Measurements from ENCODE around the gene CRAT.

CRAT gene

DNA sequence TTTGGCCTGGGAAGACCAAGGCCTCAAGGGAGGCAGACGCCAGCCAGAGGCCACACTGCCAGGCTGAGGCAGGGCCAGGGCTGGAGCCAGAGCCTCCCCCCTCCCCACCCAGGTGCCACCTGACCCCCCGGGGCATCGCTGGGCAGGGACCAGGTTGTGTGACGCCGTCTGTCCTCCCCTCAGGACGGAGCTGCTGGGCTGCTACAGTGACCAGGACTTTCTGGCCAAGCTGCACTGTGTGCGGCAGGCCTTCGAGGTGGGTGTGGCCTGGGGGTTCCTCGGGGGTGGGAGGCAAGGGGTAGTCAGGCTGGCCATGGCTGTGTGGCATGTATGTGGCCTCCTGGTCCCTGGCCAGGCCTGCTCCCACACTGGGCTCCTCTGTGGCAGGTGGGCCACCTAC lies 47.5 kb downstream of the CRAT start:
- TF ChIP-seq EGR1 (IDR thresholded peaks at IDR 0.05) = no peak
- TF ChIP-seq YY1 (IDR thresholded peaks at IDR 0.05; ENCODE audit: low read depth) = no peak
- no peak for TF ChIP-seq ZBTB7A (IDR thresholded peaks at IDR 0.05; ENCODE audit: low read depth)
- TF ChIP-seq, protein P1, sequence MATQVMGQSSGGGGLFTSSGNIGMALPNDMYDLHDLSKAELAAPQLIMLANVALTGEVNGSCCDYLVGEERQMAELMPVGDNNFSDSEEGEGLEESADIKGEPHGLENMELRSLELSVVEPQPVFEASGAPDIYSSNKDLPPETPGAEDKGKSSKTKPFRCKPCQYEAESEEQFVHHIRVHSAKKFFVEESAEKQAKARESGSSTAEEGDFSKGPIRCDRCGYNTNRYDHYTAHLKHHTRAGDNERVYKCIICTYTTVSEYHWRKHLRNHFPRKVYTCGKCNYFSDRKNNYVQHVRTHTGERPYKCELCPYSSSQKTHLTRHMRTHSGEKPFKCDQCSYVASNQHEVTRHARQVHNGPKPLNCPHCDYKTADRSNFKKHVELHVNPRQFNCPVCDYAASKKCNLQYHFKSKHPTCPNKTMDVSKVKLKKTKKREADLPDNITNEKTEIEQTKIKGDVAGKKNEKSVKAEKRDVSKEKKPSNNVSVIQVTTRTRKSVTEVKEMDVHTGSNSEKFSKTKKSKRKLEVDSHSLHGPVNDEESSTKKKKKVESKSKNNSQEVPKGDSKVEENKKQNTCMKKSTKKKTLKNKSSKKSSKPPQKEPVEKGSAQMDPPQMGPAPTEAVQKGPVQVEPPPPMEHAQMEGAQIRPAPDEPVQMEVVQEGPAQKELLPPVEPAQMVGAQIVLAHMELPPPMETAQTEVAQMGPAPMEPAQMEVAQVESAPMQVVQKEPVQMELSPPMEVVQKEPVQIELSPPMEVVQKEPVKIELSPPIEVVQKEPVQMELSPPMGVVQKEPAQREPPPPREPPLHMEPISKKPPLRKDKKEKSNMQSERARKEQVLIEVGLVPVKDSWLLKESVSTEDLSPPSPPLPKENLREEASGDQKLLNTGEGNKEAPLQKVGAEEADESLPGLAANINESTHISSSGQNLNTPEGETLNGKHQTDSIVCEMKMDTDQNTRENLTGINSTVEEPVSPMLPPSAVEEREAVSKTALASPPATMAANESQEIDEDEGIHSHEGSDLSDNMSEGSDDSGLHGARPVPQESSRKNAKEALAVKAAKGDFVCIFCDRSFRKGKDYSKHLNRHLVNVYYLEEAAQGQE (IDR thresholded peaks at IDR 0.05; ENCODE audit: low read depth) = no peak
- no peak for TF ChIP-seq CREB1 (IDR thresholded peaks at IDR 0.05; ENCODE audit: low read depth)
- no peak for TF ChIP-seq EP300 (IDR thresholded peaks at IDR 0.05; ENCODE audit: borderline replicate concordance)
- TF ChIP-seq TAF1 (IDR thresholded peaks at IDR 0.05; ENCODE audit: low read depth) = no peak
- TF ChIP-seq RAD21 (IDR thresholded peaks at IDR 0.05; ENCODE audit: low read depth) = no peak
- TF ChIP-seq, protein P2, sequence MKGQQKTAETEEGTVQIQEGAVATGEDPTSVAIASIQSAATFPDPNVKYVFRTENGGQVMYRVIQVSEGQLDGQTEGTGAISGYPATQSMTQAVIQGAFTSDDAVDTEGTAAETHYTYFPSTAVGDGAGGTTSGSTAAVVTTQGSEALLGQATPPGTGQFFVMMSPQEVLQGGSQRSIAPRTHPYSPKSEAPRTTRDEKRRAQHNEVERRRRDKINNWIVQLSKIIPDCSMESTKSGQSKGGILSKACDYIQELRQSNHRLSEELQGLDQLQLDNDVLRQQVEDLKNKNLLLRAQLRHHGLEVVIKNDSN (IDR thresholded peaks at IDR 0.05) = no peak
- TF ChIP-seq, protein P3, sequence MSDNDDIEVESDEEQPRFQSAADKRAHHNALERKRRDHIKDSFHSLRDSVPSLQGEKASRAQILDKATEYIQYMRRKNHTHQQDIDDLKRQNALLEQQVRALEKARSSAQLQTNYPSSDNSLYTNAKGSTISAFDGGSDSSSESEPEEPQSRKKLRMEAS (IDR thresholded peaks at IDR 0.05) = no peak
- TF ChIP-seq TCF12 (IDR thresholded peaks at IDR 0.05; ENCODE audit: low read depth) = no peak
- no peak for TF ChIP-seq FOXM1 (IDR thresholded peaks at IDR 0.05; ENCODE audit: borderline replicate concordance, low read depth)
- TF ChIP-seq CEBPB (IDR thresholded peaks at IDR 0.05) = no peak
- no peak for TF ChIP-seq TEAD4 (IDR thresholded peaks at IDR 0.05)
- no peak for TF ChIP-seq NFIC (IDR thresholded peaks at IDR 0.05)

DNA sequence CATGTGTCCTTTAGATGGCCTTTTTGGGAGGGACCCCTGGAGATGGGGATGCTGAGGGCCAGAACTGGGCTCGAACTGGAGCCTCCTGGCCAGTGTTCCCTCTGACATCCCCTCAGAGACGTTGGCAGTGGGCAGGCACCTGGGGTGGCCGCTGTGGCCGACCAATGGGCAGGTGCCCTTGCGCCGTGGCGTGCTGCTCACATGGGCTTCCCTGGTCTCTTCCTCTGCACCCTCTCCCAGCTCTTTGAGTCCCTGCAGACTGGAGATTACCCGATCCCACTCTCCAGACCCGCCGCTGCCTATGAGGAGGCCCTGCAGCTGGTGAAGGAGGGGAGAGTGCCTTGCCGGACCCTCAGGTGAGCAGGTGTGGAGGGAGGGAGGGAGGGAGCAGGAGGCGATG lies 49.6 kb downstream of the CRAT start:
- no peak for TF ChIP-seq FOXM1 (IDR thresholded peaks at IDR 0.05; ENCODE audit: borderline replicate concordance, low read depth)

DNA sequence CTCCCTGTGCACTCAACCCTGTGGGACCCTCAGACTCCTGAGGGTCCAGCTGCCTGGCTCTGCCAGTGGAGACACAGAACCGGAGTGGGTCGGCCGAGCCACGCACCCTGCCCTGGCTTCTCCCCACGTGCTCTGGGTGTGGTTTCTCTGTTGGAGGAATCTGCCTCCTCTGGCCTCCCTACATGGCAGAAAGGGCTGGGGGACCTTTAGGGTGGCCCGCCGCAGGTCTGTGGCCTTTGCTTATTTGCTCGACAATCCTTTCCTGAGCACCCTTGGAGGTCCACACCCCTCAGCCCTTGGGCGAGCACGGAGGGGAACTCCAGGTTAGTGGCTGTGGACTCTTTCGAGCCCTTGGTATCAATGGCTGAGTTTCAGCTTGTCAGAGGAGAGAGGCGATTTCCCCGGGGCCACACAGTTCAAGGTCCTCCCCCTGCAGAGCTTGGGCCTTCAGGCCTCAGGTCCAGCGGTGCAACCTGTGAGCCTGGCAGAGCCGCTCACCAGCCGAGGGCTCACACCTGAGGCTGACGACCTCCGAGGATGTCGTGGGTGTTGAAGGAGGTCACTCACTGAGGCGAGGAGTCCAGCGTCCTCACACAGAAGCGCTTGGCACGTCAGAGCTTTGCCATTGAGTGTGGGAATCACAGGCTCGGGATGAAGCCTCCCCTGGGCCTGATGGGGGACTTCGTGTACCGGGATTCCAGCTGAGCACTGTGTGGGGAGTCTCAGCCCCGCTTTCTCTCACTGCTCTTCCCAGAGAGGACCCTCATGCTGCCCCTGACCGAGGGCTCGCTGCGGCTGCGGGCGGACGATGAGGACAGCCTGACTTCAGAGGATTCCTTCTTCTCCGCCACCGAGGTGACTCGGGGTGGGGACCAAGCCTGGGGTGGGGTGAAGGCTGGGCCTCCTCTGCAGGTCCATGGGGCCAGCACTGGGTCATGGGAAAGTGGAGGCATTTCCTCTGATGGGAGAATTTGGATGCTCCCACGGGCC lies 50.5 kb downstream of the CRAT start:
- TF ChIP-seq NFIC (IDR thresholded peaks at IDR 0.05) = no peak
- TF ChIP-seq FOXM1 (IDR thresholded peaks at IDR 0.05; ENCODE audit: borderline replicate concordance, low read depth) = no peak
- TF ChIP-seq EP300 (IDR thresholded peaks at IDR 0.05; ENCODE audit: borderline replicate concordance) = no peak
- TF ChIP-seq CEBPB (IDR thresholded peaks at IDR 0.05) = no peak
- TF ChIP-seq, protein P3 (IDR thresholded peaks at IDR 0.05) = no peak
- TF ChIP-seq, protein P1 (IDR thresholded peaks at IDR 0.05; ENCODE audit: low read depth) = no peak
- no peak for TF ChIP-seq YY1 (IDR thresholded peaks at IDR 0.05; ENCODE audit: low read depth)
- no peak for TF ChIP-seq TAF1 (IDR thresholded peaks at IDR 0.05; ENCODE audit: low read depth)

GRCh38 chr9:129058965-129059795 lies 51.4 kb downstream of the CRAT start:
- TF ChIP-seq RAD21 (IDR thresholded peaks at IDR 0.05; ENCODE audit: low read depth) (no peak), TCF12 (IDR thresholded peaks at IDR 0.05; ENCODE audit: low read depth) (no peak), EGR1 (IDR thresholded peaks at IDR 0.05) (no peak), EP300 (IDR thresholded peaks at IDR 0.05; ENCODE audit: borderline replicate concordance) (no peak), NFIC (IDR thresholded peaks at IDR 0.05) (no peak), TEAD4 (IDR thresholded peaks at IDR 0.05) (no peak), ZBTB7A (IDR thresholded peaks at IDR 0.05; ENCODE audit: low read depth) (no peak), YY1 (IDR thresholded peaks at IDR 0.05; ENCODE audit: low read depth) (no peak)
- TF ChIP-seq, protein P2 (IDR thresholded peaks at IDR 0.05) = no peak
- TF ChIP-seq, protein P3 (IDR thresholded peaks at IDR 0.05) = no peak

GRCh38 chr9:129054163-129054851 lies 56.3 kb downstream of the CRAT start:
- TF ChIP-seq NFIC (IDR thresholded peaks at IDR 0.05) (no peak), TEAD4 (IDR thresholded peaks at IDR 0.05) (no peak), CEBPB (IDR thresholded peaks at IDR 0.05) (no peak), EGR1 (IDR thresholded peaks at IDR 0.05) (no peak), CREB1 (IDR thresholded peaks at IDR 0.05; ENCODE audit: low read depth) (no peak), EP300 (IDR thresholded peaks at IDR 0.05; ENCODE audit: borderline replicate concordance) (no peak), RAD21 (IDR thresholded peaks at IDR 0.05; ENCODE audit: low read depth) (no peak), YY1 (IDR thresholded peaks at IDR 0.05; ENCODE audit: low read depth) (no peak), ZBTB7A (IDR thresholded peaks at IDR 0.05; ENCODE audit: low read depth) (no peak), TCF12 (IDR thresholded peaks at IDR 0.05; ENCODE audit: low read depth) (no peak), FOXM1 (IDR thresholded peaks at IDR 0.05; ENCODE audit: borderline replicate concordance, low read depth) (no peak), TAF1 (IDR thresholded peaks at IDR 0.05; ENCODE audit: low read depth) (no peak)
- TF ChIP-seq, protein P1 (IDR thresholded peaks at IDR 0.05; ENCODE audit: low read depth) = no peak
- TF ChIP-seq, protein P3 (IDR thresholded peaks at IDR 0.05) = no peak
- TF ChIP-seq, protein P2 (IDR thresholded peaks at IDR 0.05) = no peak

All from Ishikawa (cell line).